Pulmonary artery endothelial cell (primary cell): ENCODE data around the gene CD69. TPM values are rescaled to one million over a fixed set of nuclear protein-coding genes. Genes with fewer than 3 reads are reported as not detected.

Source experiments
- DNase-seq: peaks from one replicate; pipeline ENCODE4 v3.0.0-alpha.2; 2011; ENCODE audit warnings: low read depth, low spot score
- total RNA-seq: library from RNA; depleted of rRNA; stranded (reverse); fragments of >200 nt; gene quantifications from 2 replicates; pipeline ENCODE4 v1.2.3, GENCODE V29; 2014

Gene CD69
- total RNA-seq, 1 donor from 2014 or later, result 0.20 TPM

DNA sequence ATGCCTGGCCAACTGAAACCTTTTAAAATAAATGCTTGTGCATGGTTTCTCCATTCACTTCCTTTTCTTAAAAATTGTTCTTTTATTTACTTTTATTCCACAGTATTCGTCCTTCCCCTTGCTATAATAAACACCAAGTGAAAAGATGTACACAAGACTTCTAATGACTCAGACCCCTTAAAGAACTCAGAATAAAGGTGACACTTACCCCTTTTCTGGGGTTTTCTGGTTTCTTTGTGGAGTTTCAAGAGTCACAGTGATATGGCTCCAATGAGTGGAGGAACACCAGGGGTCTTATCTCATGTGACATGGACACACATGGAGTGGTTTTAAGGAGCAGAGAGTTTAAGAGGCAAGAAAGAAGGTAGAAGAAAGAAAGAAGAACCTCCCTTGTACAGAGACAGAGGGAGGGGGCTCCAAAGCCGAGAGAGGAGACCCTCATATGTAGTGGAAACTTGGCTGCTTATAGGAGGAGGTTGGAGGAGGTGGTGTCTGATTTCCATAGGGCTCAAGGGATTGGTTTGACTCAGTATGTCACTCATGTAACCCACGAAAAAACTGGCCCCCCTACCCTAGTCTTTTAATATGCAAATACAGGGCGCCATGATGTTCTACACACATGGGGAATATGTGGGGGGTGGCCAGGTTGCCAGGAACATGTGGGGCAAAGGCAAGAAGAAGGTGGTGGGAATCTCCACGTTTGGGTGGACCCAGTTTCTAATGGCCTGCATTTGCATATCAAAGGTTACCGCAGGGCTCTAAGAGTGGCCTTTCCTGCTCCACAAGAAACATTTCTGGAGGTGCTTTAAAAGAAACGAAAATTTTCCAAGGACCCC is 22.1 kb upstream of the CD69 start:
- DNase-seq, result no peak

GRCh38 chr12:9781360-9781759 is 20.7 kb upstream of the CD69 start:
- DNase-seq, result no peak

- no peak for DNase-seq
Observed at GRCh38 chr12:9779209-9779608, 18.5 kb upstream of the CD69 start.

GRCh38 chr12:9776781-9777180 is 16.1 kb upstream of the CD69 start:
- DNase-seq, result no peak

DNA sequence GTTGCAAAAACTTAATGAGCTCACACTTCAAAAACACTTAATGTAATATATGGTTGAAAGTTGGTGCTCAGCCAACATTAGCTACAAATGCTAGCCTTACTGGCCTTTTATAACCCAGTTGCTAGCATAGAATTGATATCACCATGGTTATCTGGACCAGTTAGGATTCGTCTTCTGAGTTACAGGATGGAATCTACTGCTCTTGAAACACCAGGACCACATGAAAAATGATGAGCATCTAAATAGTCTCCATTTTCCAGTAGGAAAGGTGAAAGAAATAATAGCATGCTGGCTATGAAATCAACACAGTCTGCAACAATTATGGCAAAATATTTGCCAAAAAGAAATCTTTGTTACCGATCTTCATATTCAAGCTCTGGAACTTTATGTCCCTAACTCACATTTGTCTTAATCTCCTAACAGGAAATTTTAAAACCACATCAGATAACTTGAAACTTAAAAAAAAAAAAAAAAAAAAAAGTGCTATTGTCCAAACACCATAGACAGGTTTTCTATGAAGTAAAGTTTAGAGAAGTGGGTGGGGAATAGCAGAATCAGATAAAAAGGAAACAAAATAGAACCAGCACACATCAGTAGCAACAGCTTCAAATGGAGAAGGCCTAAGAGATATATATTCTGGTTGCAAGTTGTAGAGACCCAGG is 12.6 kb upstream of the CD69 start:
- no peak for DNase-seq

DNA sequence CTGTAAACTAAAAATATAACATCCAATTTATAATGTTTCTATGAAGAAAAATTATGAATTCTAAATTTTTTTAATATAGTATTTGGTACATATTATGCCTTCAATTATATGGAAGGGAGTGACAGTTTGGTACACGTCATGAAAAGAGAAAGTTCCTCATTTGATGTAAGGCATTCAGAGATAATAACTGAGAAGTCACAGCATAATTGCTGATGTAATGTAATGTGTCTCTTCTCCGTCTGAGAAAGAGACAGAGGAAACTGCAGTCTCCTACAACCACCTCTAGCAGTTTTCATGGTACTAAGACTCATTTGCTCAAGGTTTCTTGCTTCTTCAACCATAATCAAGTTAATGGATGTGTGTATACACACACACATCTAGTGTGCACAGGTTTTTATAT is 2.3 kb upstream of the CD69 start:
- no peak for DNase-seq

GRCh38 chr12:9762369-9762768 is 1.7 kb upstream of the CD69 start:
- DNase-seq, result no peak

DNA sequence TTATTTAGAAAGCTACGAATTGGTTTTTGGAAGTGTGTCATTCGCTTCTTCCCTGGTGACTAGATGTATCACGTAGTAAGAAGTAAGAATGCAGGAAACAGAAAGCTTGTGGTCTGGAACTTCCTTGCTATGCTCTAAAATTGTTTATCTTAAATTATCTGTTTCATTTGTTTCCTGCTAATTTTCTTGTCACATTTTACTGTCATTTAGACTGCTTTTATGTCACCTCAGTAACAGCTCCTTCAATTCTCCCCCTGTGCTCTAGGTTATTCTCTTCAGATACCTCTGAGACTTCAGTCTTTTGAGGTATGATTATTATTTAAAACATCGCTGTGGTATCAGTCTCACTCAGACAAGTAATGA is 699 bp upstream of the CD69 start:
- no peak for DNase-seq

- DNase-seq, result no peak
Observed at GRCh38 chr12:9760120-9760519, 581 bp downstream of the CD69 start.

DNA sequence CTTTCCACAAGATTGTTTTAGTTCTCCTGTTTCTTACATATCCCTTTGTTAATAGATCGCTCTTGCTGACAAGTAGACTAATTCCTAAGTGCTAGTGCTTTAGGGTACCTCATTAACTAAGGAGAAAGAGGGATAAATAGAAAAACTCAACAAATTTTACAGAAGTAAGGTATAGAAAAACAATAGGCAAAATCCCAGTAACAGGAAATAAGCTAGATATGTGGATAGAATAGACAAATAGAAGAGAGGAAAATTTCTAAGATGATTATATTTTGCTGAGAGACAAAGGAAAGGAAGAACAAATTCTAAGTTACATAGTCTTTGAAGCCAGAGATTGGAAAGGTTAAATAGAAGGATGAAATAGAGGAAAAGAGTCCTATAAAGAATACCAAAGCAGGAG is 1.0 kb downstream of the CD69 start:
- no peak for DNase-seq

- DNase-seq, result no peak
Observed at GRCh38 chr12:9758119-9758518, 2.6 kb downstream of the CD69 start.

DNA sequence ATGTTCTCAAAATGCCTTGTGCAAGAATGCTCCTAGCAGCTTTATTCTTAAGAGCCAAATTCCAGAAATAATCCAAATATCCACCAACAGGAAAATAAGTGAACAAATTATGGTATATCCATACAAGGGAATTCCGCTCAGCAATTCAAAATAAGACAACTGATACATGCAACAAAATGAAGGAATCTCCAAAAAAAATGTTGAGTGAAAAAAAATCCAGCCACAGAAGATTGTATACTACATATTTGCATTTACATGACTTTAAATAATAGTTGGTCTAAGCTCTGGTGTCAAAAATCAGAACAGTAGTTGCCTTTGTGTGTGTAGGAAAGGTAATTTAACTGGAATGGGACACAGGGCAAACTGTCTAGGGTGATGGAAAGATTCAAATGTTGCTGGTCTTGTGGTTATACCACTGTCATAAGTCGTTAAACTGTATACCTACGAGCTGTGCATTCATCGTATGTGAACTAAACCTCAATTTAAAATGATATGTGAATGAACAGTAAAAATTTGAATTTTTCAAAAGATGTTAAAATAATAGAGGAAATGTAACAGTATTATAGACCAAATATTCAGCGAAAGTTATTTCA is 3.2 kb downstream of the CD69 start:
- no peak for DNase-seq

DNA sequence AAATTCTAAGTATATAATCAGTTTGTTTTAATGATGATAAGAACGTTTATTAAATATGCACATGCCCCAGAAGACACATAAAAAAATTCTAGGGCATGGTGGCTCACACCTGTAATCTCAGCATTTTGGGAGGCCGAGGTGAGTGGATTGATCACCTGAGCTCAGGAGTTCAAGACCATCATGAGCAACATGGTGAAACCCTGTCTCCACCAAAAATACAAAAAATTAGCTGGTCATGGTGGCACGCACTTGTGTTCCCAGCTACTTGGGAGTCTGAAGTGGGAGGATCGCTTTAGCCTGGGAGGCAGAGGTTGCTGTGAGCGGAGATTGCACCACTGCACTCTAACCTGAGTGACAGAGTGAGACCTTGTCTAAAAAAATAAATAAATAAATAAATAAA is 4.0 kb downstream of the CD69 start:
- DNase-seq, result no peak

GRCh38 chr12:9756170-9756569 is 4.5 kb downstream of the CD69 start:
- DNase-seq, result no peak

GRCh38 chr12:9755567-9755966 is 5.1 kb downstream of the CD69 start:
- no peak for DNase-seq

- no peak for DNase-seq
Observed at GRCh38 chr12:9755035-9755434, 5.7 kb downstream of the CD69 start.

- no peak for DNase-seq
Observed at GRCh38 chr12:9754099-9754927, 6.4 kb downstream of the CD69 start.

DNA sequence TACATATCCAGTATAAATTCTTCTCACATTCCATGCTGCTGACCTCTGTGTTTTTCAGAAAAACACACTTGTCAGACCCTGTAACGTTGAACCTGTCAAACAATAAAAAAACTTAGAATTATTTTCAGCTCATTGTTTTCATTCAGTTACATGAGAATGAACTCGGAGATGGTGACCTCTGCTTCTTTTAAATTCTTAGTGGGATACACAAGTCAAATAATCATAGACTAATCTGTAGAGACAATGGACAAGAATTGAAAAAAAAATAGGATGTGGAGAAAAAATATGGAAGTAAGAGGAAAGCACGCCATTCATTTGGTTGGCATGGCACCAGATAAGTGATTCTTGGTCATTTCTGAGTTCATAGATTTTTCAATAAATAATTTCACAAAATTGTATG is 7.2 kb downstream of the CD69 start:
- DNase-seq, result no peak

DNA sequence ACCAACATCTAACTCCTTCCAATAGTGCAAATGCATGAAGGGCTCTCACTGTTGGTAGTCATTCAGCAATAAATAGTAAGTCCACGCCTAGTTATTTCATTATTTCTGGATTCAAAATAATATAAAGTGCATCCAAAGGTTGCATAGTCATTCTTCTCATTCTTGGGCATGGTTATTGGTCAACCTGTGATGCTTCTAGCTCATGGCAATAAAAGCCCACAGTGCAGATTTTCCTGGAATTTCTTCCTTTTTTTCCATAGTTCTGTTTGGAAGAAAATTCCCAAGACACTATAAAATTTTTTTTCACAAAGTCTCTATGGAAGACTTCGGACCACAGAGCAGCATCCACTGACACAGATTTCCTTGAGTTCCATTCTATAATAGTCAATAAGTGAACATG is 7.6 kb downstream of the CD69 start:
- no peak for DNase-seq

GRCh38 chr12:9752145-9752933 is 8.4 kb downstream of the CD69 start:
- DNase-seq, result no peak
